OCI-LY1 (cell line): ENCODE measurements around the gene RNF150.

Experiments used
- H2AFZ ChIP-seq: fragments of 200-600 bp; sonication (generic), shearing (Covaris generic); 2 replicates; pipeline ENCODE4 v1.6.0; 2014; ENCODE audit warnings: antibody characterized with exemption, mild to moderate bottlenecking, low read length
- H3F3A ChIP-seq: fragments of 200-600 bp; sonication (generic), shearing (Covaris generic); 2 replicates; pipeline ENCODE4 v1.6.0; 2014; ENCODE audit warnings: mild to moderate bottlenecking, antibody characterized with exemption, low read length, moderate library complexity; ENCODE audit not compliant: insufficient read depth
- H3K27ac ChIP-seq: fragments of 200-600 bp; sonication (generic); 2 replicates; pipeline ENCODE4 v1.5.1; 2014; ENCODE audit warnings: low read length, mixed run types, mild to moderate bottlenecking, low read depth; ENCODE audit not compliant: poor library complexity, severe bottlenecking
- H3K27me3 ChIP-seq: fragments of 200-600 bp; sonication (generic); 2 replicates; pipeline ENCODE4 v1.6.0; 2014; ENCODE audit warnings: antibody characterized with exemption, mild to moderate bottlenecking, low read length, moderate library complexity; ENCODE audit not compliant: insufficient read depth
- H3K36me3 ChIP-seq: fragments of 200-600 bp; sonication (generic); 2 replicates; pipeline ENCODE4 v1.6.1; 2014; ENCODE audit warnings: mild to moderate bottlenecking, antibody characterized with exemption, low read length, moderate library complexity, mixed read lengths; ENCODE audit not compliant: insufficient read depth
- H3K4me1 ChIP-seq: fragments of 200-600 bp; sonication (generic); 2 replicates; pipeline ENCODE4 v1.5.1; 2014; ENCODE audit warnings: mild to moderate bottlenecking, low read length, moderate library complexity; ENCODE audit not compliant: insufficient read depth, severe bottlenecking
- H3K4me2 ChIP-seq: fragments of 200-600 bp; sonication (generic), shearing (Covaris generic); 2 replicates; pipeline ENCODE4 v1.6.1; 2014; ENCODE audit warnings: low read length
- H3K4me3 ChIP-seq: fragments of 200-600 bp; sonication (generic); 2 replicates; pipeline ENCODE4 v1.5.1; 2014; ENCODE audit warnings: low read length, low read depth, mild to moderate bottlenecking, mixed read lengths; ENCODE audit not compliant: poor library complexity, severe bottlenecking
- H3K79me2 ChIP-seq: fragments of 200-600 bp; shearing (Covaris generic); 2 replicates; pipeline ENCODE4 v1.6.1; 2016; ENCODE audit warnings: mixed run types, low read length, mixed read lengths; ENCODE audit not compliant: insufficient read depth
- H3K9ac ChIP-seq: fragments of 200-600 bp; sonication (generic), shearing (Covaris generic); 2 replicates; pipeline ENCODE4 v1.6.1; 2014; ENCODE audit warnings: mild to moderate bottlenecking, low read length, mixed read lengths
- H3K9me2 ChIP-seq: fragments of 200-600 bp; sonication (generic), shearing (Covaris generic); 2 replicates; pipeline ENCODE4 v1.6.1; 2014; ENCODE audit warnings: low read depth, mild to moderate bottlenecking, low read length, mixed read lengths
- H3K9me3 ChIP-seq: fragments of 200-600 bp; shearing (Covaris generic); 2 replicates; pipeline ENCODE4 v1.6.1; 2014; ENCODE audit warnings: low read length, mixed read lengths
- H4K20me1 ChIP-seq: fragments of 200-600 bp; sonication (generic), shearing (Covaris generic); 2 replicates; pipeline ENCODE4 v1.6.0; 2016; ENCODE audit warnings: mild to moderate bottlenecking, low read length; ENCODE audit not compliant: insufficient read depth
- EZH2 ChIP-seq: fragments of 200-600 bp; sonication (generic), shearing (Covaris generic); IDR thresholded peaks from 2 replicates; pipeline ENCODE4 v1.8.0; 2017; ENCODE audit warnings: borderline replicate concordance, mixed run types, mild to moderate bottlenecking, antibody characterized with exemption, low read length, moderate library complexity, mixed read lengths
- TF ChIP-seq, protein P1 (sequence below): fragments of 200-600 bp; sonication (generic), shearing (Covaris generic); IDR thresholded peaks from 2 replicates; pipeline ENCODE4 v1.5.1; 2017; ENCODE audit warnings: mild to moderate bottlenecking, antibody characterized with exemption, low read length, moderate library complexity, mixed read lengths

The RNF150 gene

GRCh38 chr4:141027421-141027820 lies 105.8 kb downstream of the RNF150 start:
- Histone ChIP-seq H3K9ac (no peak overlapping the region), H3K9me3 (no peaks in the 10 kb centered on the region), H3K27me3 (no peaks in the 10 kb centered on the region), H3K4me3 (no peak overlapping the region), H3K27ac (no peak overlapping the region), H3F3A (no peaks in the 10 kb centered on the region), H3K9me2 (no peaks in the 10 kb centered on the region), H3K4me2 (no peak overlapping the region), H4K20me1 (no peaks in the 10 kb centered on the region), H3K4me1 (no peaks in the 10 kb centered on the region), H3K36me3 (no peaks in the 10 kb centered on the region), H3K79me2 (no peaks in the 10 kb centered on the region), H2AFZ (no peak overlapping the region)
- no peak for TF ChIP-seq EZH2
- TF ChIP-seq, protein P1, sequence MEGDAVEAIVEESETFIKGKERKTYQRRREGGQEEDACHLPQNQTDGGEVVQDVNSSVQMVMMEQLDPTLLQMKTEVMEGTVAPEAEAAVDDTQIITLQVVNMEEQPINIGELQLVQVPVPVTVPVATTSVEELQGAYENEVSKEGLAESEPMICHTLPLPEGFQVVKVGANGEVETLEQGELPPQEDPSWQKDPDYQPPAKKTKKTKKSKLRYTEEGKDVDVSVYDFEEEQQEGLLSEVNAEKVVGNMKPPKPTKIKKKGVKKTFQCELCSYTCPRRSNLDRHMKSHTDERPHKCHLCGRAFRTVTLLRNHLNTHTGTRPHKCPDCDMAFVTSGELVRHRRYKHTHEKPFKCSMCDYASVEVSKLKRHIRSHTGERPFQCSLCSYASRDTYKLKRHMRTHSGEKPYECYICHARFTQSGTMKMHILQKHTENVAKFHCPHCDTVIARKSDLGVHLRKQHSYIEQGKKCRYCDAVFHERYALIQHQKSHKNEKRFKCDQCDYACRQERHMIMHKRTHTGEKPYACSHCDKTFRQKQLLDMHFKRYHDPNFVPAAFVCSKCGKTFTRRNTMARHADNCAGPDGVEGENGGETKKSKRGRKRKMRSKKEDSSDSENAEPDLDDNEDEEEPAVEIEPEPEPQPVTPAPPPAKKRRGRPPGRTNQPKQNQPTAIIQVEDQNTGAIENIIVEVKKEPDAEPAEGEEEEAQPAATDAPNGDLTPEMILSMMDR, result no peak

- Histone ChIP-seq H3K9me2 (no peaks in the 10 kb centered on the region), H4K20me1 (no peaks in the 10 kb centered on the region), H3K27me3 (no peaks in the 10 kb centered on the region), H3K9ac (no peak overlapping the region), H3K36me3 (no peaks in the 10 kb centered on the region), H3F3A (no peaks in the 10 kb centered on the region), H3K4me1 (no peaks in the 10 kb centered on the region), H3K4me2 (no peak overlapping the region), H3K27ac (no peak overlapping the region), H2AFZ (no peak overlapping the region), H3K4me3 (no peak overlapping the region), H3K9me3 (no peaks in the 10 kb centered on the region), H3K79me2 (no peaks in the 10 kb centered on the region)
- TF ChIP-seq, protein P1, result no peak
- TF ChIP-seq EZH2, result no peak
Observed at GRCh38 chr4:141026900-141027299, 106.4 kb downstream of the RNF150 start.

GRCh38 chr4:141023051-141023450 lies 110.2 kb downstream of the RNF150 start:
- no peaks in the 10 kb centered on the region for H3K79me2 ChIP-seq
- no peak overlapping the region for H3K9ac ChIP-seq
- H3K4me3 ChIP-seq, result no peak overlapping the region
- H3F3A ChIP-seq, result no peaks in the 10 kb centered on the region
- no peak for TF ChIP-seq EZH2
- TF ChIP-seq, protein P1, result no peak
- H2AFZ ChIP-seq, result no peak overlapping the region
- no peaks in the 10 kb centered on the region for H3K27me3 ChIP-seq
- H3K27ac ChIP-seq, result no peak overlapping the region
- no peaks in the 10 kb centered on the region for H3K36me3 ChIP-seq
- H3K4me1 ChIP-seq, result no peaks in the 10 kb centered on the region
- H3K9me3 ChIP-seq, result no peaks in the 10 kb centered on the region
- no peak overlapping the region for H3K4me2 ChIP-seq
- H3K9me2 ChIP-seq, result no peaks in the 10 kb centered on the region
- no peaks in the 10 kb centered on the region for H4K20me1 ChIP-seq
